ENCODE data around the gene ZMYM2.
A peak's percentile ranks its signal among the peaks of the same experiment; 100 is the strongest.
"Not testable (repeated sequence)": the region's sequence is repeated elsewhere in the genome, so short reads cannot be mapped to it uniquely, and the experiment has no call there.

ZMYM2 gene

GRCh38 chr13:19958155-19959111 is at the start of gene ZMYM2:
TSS of gene ZMYM2 (plus strand) at chr13:19958727. CDS start at chr13:19993073, 34,346 bp downstream.
- peak; percentile 93 for DNase-seq (ENCODE audit: low read depth, low spot score)

DNA sequence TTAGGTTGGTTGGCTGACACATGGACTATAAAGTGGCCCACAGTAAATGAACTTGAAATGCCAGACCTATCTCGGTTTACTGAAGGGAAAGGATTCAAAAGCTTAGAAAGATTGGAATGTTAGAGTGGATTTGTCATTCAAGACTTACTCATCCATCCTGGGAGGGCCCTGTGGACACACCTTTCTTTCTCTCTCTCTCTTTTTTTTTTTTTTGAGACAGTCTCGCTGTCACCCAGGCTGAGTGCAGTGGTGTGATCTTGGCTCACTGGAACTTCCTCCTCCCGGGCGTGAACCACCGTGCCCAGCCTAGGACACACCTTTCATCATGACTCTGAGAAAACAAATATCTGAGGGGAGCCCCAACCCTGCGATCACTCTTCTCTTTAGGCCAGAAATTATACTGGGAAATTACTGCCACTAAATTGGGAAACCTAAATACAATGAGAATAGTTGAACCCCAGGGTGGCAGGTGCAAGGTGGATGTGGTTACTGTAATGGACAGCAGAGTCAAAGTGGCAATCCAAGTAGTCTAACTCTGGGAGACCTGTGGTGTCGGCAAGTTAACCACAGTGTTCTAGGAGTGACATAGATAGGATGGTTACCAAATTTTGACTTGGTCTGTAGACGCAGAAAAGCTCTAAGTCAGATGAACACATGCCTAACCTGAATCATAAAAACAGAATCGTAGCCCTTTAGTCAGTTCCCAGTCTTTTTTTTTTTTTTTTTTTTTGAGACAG is 48.0 kb upstream of the ZMYM2 start:
- DNase-seq (ENCODE audit: low read depth, low spot score) = no peak

GRCh38 chr13:19927117-19927748 is 31.3 kb upstream of the ZMYM2 start:
- DNase-seq (ENCODE audit: low read depth, low spot score) = no peak

GRCh38 chr13:19940106-19940505 is 18.4 kb upstream of the ZMYM2 start:
- no peak for DNase-seq (ENCODE audit: low read depth, low spot score)

DNA sequence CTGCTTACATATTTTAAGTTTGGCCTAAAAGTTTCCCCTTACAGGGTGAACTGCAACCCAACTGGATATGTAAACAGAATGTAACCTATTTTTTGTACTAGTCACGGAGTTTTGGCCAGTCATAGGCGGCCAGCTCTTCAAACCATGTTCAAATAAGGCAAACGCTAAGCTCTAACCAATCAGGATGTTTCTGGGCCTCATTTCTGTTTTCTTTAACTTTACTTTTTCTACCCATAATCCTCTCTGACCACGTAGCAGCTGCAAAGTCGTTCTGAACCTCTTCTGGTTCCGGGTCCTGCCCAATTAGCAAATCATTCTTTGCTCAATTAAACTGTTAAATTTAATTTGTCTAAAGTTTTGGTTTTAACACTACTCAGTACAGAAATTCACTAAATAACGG is 8.2 kb upstream of the ZMYM2 start:
- no peak for DNase-seq (ENCODE audit: low read depth, low spot score)

GRCh38 chr13:19952850-19953249 is 5.7 kb upstream of the ZMYM2 start:
- no peak for DNase-seq (ENCODE audit: low read depth, low spot score)

DNA sequence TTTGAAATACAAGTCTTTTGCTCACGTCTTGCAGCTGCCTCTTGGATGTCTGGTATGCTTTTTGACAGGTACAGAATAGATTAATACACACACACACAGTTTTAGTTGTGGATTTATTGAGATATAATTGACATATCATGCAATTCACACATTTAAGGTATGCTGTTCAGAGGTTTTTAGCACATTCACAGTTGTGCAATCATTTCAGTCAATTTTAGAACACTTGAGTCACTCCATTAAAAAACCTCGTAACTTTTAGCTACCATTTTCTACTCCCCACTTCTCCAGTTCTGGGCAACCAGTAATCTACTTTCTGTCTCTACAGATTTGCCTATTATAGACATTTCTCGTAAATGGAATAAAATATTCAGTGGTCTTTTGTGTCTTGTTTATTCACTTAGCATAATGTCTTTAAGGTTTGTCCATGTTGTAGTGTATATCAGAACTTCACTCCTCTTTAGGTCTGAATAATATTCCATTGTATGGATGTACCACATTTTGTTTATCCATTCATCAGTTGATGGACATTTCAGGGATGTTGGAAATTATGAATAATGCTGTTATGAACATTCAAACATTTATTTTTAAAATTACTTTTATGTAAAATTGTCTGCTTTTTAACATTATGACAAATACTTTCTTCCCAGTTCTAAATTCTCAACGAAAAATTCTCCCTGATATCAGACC is 2.5 kb upstream of the ZMYM2 start:
- no peak for DNase-seq (ENCODE audit: low read depth, low spot score)

GRCh38 chr13:19957320-19958154 is 990 bp upstream of the ZMYM2 start:
- DNase-seq (ENCODE audit: low read depth, low spot score) = peak; percentile 67

GRCh38 chr13:19959141-19959830 is 759 bp downstream of the ZMYM2 start:
- DNase-seq (ENCODE audit: low read depth, low spot score) = peak; percentile 25

- DNase-seq (ENCODE audit: low read depth, low spot score) = peak; percentile 73
Observed at GRCh38 chr13:19959831-19960652, 1.5 kb downstream of the ZMYM2 start.

- no peak for DNase-seq (ENCODE audit: low read depth, low spot score)
Observed at GRCh38 chr13:19960653-19960976, 2.1 kb downstream of the ZMYM2 start.

DNA sequence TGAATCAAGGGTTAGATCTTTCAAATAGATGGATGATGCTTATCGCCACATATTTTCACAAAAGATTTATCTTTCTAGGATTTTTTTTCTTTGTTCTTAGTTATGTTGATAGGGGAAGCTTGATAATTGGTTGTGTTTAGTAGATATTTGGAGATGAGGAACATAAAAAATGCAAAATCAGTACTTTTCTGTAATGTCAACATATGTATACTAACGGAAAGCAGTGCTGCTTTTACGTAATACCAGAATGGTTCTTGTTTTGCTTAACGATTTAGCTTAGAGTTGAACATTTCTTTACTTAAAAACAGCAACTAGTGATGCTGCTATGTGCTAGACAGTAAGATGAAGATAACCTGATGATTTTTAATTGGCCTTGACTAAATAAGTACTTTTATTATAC is 3.0 kb downstream of the ZMYM2 start:
- DNase-seq (ENCODE audit: low read depth, low spot score) = no peak

DNA sequence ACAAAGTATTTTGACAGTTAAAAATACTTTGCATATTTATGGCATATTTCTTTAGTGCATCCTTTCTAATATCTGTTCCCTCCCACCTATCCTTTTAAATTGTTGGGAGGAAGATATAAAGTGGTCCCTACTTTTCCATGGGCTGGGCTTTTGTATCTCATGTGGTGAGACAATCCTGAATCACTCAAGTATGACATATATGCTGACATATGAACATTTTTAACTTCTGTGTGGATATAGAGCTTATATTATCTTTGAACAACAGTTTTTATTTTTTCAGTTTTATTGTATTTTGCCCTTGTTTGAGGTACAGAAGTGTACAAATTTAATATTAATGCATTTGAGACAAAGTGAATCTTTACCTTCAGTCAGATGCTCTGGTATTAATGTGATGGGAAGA is 3.4 kb downstream of the ZMYM2 start:
- DNase-seq (ENCODE audit: low read depth, low spot score) = no peak

DNA sequence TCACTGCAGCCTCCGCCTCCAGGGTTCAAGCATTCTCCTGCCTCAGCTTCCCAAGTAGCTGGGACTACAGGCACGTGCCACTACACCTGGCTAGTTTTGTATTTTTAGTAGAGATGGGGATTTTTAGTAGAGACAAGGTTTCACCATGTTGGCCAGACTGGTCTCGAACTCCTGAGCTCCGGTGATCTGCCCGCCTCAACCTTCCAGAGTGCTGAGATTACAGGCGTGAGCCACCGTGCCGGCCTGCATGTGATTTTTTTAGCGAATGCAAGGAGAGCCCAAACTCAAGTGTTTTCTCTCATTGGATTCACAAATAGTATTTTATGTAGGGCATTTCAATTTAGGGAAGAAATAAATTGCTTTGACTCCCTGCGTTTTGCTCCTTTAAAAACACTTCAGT is 4.4 kb downstream of the ZMYM2 start:
- DNase-seq (ENCODE audit: low read depth, low spot score) = no peak

- no peak for DNase-seq (ENCODE audit: low read depth, low spot score)
Observed at GRCh38 chr13:19967621-19968020, 9.1 kb downstream of the ZMYM2 start.

GRCh38 chr13:19974498-19975009 is 16.0 kb downstream of the ZMYM2 start:
- not testable (repeated sequence) for DNase-seq (ENCODE audit: low read depth, low spot score)

GRCh38 chr13:19978831-19979437 is 20.4 kb downstream of the ZMYM2 start:
- no peak for DNase-seq (ENCODE audit: low read depth, low spot score)

- no peak for DNase-seq (ENCODE audit: low read depth, low spot score)
Observed at GRCh38 chr13:19981685-19982238, 23.2 kb downstream of the ZMYM2 start.

All from activated naive CD8-positive, alpha-beta T cell treated with anti-CD3 and anti-CD28 coated beads, Interleukin-2, amount 50 U/mL, for 16 hours (primary cell).